ENCODE measurements around the gene FAM53B. TPM values are rescaled to one million over a fixed set of nuclear protein-coding genes. Genes with fewer than 3 reads are reported as not detected.

FAM53B gene
- total RNA-seq, 1 experiment from 2014 or later: 18.3 TPM

GRCh38 chr10:124616836-124617130 is 127.4 kb downstream of the FAM53B start:
- H3K4me3 ChIP-seq (ENCODE audit: low read depth, low read length, poor library complexity, severe bottlenecking): no peak overlapping the region
- TF ChIP-seq CTCF (conservative IDR thresholded peaks at IDR 0.05; ENCODE audit: low read depth, low read length): no peak
- TF ChIP-seq EZH2 (IDR thresholded peaks at IDR 0.05; ENCODE audit: borderline replicate concordance, low read depth, low read length, poor library complexity, severe bottlenecking): no peak
- H3K36me3 ChIP-seq (ENCODE audit: insufficient read depth, low read length, poor library complexity, severe bottlenecking): no peaks in the 10 kb centered on the region
- H3K27me3 ChIP-seq (replicated peaks; ENCODE audit: insufficient read depth, low read depth, low read length, poor library complexity): no peaks in the 10 kb centered on the region
- H3K27ac ChIP-seq (ENCODE audit: low read depth, low read length, poor library complexity, severe bottlenecking): no peak overlapping the region
- no peak for DNase-seq (ENCODE audit: low spot score)
- BruUV-seq (replicated peaks): no TSS peak
- H3K9me3 ChIP-seq (ENCODE audit: low read depth, low read length, poor library complexity, severe bottlenecking): no peaks in the 10 kb centered on the region
- POLR2A ChIA-PET (ENCODE audit: low non-redundant PET): no interaction called here
- CTCF ChIA-PET: no interaction called here
- intact Hi-C loops (cut with micrococcal nuclease; ENCODE audit: unreplicated experiment): no loop called here
- no peaks in the 10 kb centered on the region for H3K4me1 ChIP-seq (ENCODE audit: insufficient read depth, low read length, poor library complexity, severe bottlenecking)

GRCh38 chr10:124616040-124616835 is 127.9 kb downstream of the FAM53B start:
- H3K27ac ChIP-seq (ENCODE audit: low read depth, low read length, poor library complexity, severe bottlenecking): no peak overlapping the region
- BruUV-seq (replicated peaks): no TSS peak
- H3K4me1 ChIP-seq (ENCODE audit: insufficient read depth, low read length, poor library complexity, severe bottlenecking): no peaks in the 10 kb centered on the region
- POLR2A ChIA-PET (ENCODE audit: low non-redundant PET): no interaction called here
- no peak for DNase-seq (ENCODE audit: low spot score)
- no peaks in the 10 kb centered on the region for H3K36me3 ChIP-seq (ENCODE audit: insufficient read depth, low read length, poor library complexity, severe bottlenecking)
- H3K9me3 ChIP-seq (ENCODE audit: low read depth, low read length, poor library complexity, severe bottlenecking): no peaks in the 10 kb centered on the region
- intact Hi-C loops (cut with micrococcal nuclease; ENCODE audit: unreplicated experiment): no loop called here
- CTCF ChIA-PET: no interaction called here
- no peak for TF ChIP-seq EZH2 (IDR thresholded peaks at IDR 0.05; ENCODE audit: borderline replicate concordance, low read depth, low read length, poor library complexity, severe bottlenecking)
- no peak for TF ChIP-seq CTCF (conservative IDR thresholded peaks at IDR 0.05; ENCODE audit: low read depth, low read length)
- H3K27me3 ChIP-seq (replicated peaks; ENCODE audit: insufficient read depth, low read depth, low read length, poor library complexity): no peaks in the 10 kb centered on the region
- no peak overlapping the region for H3K4me3 ChIP-seq (ENCODE audit: low read depth, low read length, poor library complexity, severe bottlenecking)

DNA sequence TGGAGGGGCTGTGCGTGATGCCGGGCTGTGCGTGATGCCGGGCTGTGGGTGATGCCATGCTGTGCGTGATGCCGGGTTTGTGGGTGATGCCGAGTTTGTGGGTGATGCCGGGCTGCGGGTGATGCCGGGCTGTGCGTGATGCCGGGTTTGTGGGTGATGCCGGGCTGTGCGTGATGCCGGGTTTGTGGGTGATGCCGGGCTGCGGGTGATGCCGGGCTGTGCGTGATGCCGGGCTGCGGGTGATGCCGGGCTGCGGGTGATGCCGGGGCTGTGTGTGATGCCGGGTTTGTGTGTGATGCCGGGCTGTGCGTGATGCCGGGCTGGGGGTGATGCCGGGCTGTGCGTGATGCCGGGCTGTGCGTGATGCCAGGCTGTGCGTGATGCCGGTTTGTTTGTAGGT is 128.9 kb downstream of the FAM53B start:
- intact Hi-C loops (cut with micrococcal nuclease; ENCODE audit: unreplicated experiment): no loop called here
- no TSS peak for BruUV-seq (replicated peaks)
- Histone ChIP-seq H3K27me3 (replicated peaks; ENCODE audit: insufficient read depth, low read depth, low read length, poor library complexity) (no peaks in the 10 kb centered on the region), H3K36me3 (ENCODE audit: insufficient read depth, low read length, poor library complexity, severe bottlenecking) (no peaks in the 10 kb centered on the region), H3K27ac (ENCODE audit: low read depth, low read length, poor library complexity, severe bottlenecking) (no peak overlapping the region), H3K9me3 (ENCODE audit: low read depth, low read length, poor library complexity, severe bottlenecking) (no peaks in the 10 kb centered on the region), H3K4me3 (ENCODE audit: low read depth, low read length, poor library complexity, severe bottlenecking) (no peak overlapping the region), H3K4me1 (ENCODE audit: insufficient read depth, low read length, poor library complexity, severe bottlenecking) (no peaks in the 10 kb centered on the region)
- CTCF ChIA-PET: no interaction called here
- DNase-seq (ENCODE audit: low spot score): no peak
- POLR2A ChIA-PET (ENCODE audit: low non-redundant PET): no interaction called here
- TF ChIP-seq CTCF (conservative IDR thresholded peaks at IDR 0.05; ENCODE audit: low read depth, low read length): no peak
- TF ChIP-seq EZH2 (IDR thresholded peaks at IDR 0.05; ENCODE audit: borderline replicate concordance, low read depth, low read length, poor library complexity, severe bottlenecking): no peak

Data from A673 (cell line).